BJ (cell line): ENCODE results near the gene ST7. TPM values are rescaled to one million over a fixed set of nuclear protein-coding genes. Genes with fewer than 3 reads are reported as not detected.

Source experiments
- CTCF ChIA-PET: fragments of 350-600 bp; formaldehyde crosslinking; extraction: SDS; loops from one replicate; lab custom pipeline; 2021; ENCODE audit warnings: antibody characterized with exemption, inconsistent platforms; lab: Yijun Ruan, JAX
- POLR2A ChIA-PET: fragments of 300-600 bp; sonication (Branson Sonifier 250); formaldehyde crosslinking; extraction: SDS; loops from one replicate; lab custom pipeline; 2021; ENCODE audit warnings: antibody characterized with exemption; lab: Charles Lee
- DNase-seq: peaks from one replicate; pipeline ENCODE4 v3.0.0-alpha.2; 2011; ENCODE audit warnings: low read depth
- H3K27me3 ChIP-seq: 2 replicates; pipeline ENCODE4 v1.6.0; 2011; ENCODE audit warnings: low read length; ENCODE audit not compliant: control insufficient read depth, insufficient read depth
- H3K36me3 ChIP-seq: 2 replicates; pipeline ENCODE4 v1.5.1; 2011; ENCODE audit warnings: low read length; ENCODE audit not compliant: control insufficient read depth, insufficient read depth
- H3K4me3 ChIP-seq: 2 replicates; pipeline ENCODE4 v1.5.1; 2011; ENCODE audit warnings: low read depth, mild to moderate bottlenecking, control low read depth, low read length
- polyA minus RNA-seq: library from RNA; depleted of rRNA, polyadenylated mRNA; stranded (reverse); fragments of >200 nt; gene quantifications from 2 replicates; pipeline ENCODE4 v1.2.3, GENCODE V29; 2011; rRNA and poly(A)+ RNA removed
- polyA plus RNA-seq: library from polyadenylated mRNA; depleted of rRNA; stranded (reverse); fragments of >200 nt; gene quantifications from 2 replicates; pipeline ENCODE4 v1.2.3, GENCODE V29; 2011; rRNA removed
- TF ChIP-seq, protein P1 (sequence below): IDR thresholded peaks from 2 replicates; pipeline ENCODE4 v1.5.1; 2011; ENCODE audit warnings: low read depth, mild to moderate bottlenecking, control low read depth, inconsistent platforms, low read length, moderate library complexity; ENCODE audit not compliant: insufficient read depth

ST7 gene
- polyA plus RNA-seq = 16.0 and 23.2 TPM in 2 replicates
- polyA minus RNA-seq = 13.8 and 20.3 TPM in 2 replicates

- ChIA-PET CTCF (interaction anchor here (0.5 to 2.4 kb wide), 5 partner anchors 23 to 174 kb away, joined by 3 to 6 read pairs (median 4); no protein-coding TSS in a partner anchor), POLR2A (interaction anchor here (0.6 kb wide), 2 partner anchors 61 to 404 kb away, joined by 3 to 7 read pairs; no protein-coding TSS in a partner anchor)
- Histone ChIP-seq H3K4me3 (peak within 1 kb of the TSS; percentile 80), H3K36me3 (no peaks in the 10 kb centered on the region), H3K27me3 (no peaks in the 10 kb centered on the region)
- peak; percentile 14 for DNase-seq
- TF ChIP-seq, protein P1, sequence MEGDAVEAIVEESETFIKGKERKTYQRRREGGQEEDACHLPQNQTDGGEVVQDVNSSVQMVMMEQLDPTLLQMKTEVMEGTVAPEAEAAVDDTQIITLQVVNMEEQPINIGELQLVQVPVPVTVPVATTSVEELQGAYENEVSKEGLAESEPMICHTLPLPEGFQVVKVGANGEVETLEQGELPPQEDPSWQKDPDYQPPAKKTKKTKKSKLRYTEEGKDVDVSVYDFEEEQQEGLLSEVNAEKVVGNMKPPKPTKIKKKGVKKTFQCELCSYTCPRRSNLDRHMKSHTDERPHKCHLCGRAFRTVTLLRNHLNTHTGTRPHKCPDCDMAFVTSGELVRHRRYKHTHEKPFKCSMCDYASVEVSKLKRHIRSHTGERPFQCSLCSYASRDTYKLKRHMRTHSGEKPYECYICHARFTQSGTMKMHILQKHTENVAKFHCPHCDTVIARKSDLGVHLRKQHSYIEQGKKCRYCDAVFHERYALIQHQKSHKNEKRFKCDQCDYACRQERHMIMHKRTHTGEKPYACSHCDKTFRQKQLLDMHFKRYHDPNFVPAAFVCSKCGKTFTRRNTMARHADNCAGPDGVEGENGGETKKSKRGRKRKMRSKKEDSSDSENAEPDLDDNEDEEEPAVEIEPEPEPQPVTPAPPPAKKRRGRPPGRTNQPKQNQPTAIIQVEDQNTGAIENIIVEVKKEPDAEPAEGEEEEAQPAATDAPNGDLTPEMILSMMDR = no peak
Observed at GRCh38 chr7:116953372-116953905, at the start of gene ST7. TSS of gene ST7 (plus strand) at chr7:116953501. CDS start at chr7:116953541, 40 bp downstream.

DNA sequence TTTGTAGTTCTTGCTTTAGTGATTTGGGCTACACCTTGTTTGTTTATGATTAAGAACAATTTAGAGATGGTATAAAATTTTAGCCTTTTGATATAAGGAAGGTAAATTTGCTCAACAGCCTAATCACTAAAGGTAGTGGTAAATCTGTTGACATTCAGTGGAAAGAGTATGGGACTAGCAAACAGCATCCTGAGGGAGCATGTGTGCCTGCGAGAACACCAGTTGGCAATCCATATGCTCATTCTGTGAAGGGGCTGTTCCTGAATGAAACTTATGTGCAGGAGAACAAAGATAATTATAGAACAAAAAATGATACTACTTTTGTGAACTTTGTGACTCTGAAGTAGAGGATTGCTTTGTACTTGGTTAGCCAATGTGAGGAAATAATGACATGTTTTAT is 46.9 kb upstream of the ST7 start:
- DNase-seq = no peak
- Histone ChIP-seq H3K36me3 (peaks cover 3% of the 10 kb centered on the region; the same call in 1 of the 2 replicates), H3K27me3 (no peaks in the 10 kb centered on the region), H3K4me3 (no peak overlapping the region)
- TF ChIP-seq, protein P1 = no peak
- ChIA-PET POLR2A (no interaction called here), CTCF (no interaction called here)

- POLR2A ChIA-PET = no interaction called here
- H3K36me3 ChIP-seq = peaks cover 7% of the 10 kb centered on the region
Observed at GRCh38 chr7:116910383-116910782, 42.9 kb upstream of the ST7 start.

GRCh38 chr7:116911801-116912200 is 41.5 kb upstream of the ST7 start:
- DNase-seq = peak; percentile 26
- TF ChIP-seq, protein P1 = no peak
- CTCF ChIA-PET = interaction anchor here (1.5 to 1.6 kb wide), 2 partner anchors 15 to 17 kb away, joined by 4 read pairs; no protein-coding TSS in a partner anchor
- POLR2A ChIA-PET = no interaction called here
- H3K36me3 ChIP-seq = peaks cover 7% of the 10 kb centered on the region
- no peak overlapping the region for H3K4me3 ChIP-seq
- H3K27me3 ChIP-seq = no peaks in the 10 kb centered on the region

More at GRCh38 chr7:116910383-116910782, 42.9 kb upstream of the ST7 start:
- CTCF ChIA-PET = interaction anchor here (1.6 kb wide), 1 partner anchor 18 kb away, joined by 4 read pairs; no protein-coding TSS in a partner anchor
- no peak for DNase-seq
- no peaks in the 10 kb centered on the region for H3K27me3 ChIP-seq
- no peak overlapping the region for H3K4me3 ChIP-seq
- TF ChIP-seq, protein P1 = no peak

DNA sequence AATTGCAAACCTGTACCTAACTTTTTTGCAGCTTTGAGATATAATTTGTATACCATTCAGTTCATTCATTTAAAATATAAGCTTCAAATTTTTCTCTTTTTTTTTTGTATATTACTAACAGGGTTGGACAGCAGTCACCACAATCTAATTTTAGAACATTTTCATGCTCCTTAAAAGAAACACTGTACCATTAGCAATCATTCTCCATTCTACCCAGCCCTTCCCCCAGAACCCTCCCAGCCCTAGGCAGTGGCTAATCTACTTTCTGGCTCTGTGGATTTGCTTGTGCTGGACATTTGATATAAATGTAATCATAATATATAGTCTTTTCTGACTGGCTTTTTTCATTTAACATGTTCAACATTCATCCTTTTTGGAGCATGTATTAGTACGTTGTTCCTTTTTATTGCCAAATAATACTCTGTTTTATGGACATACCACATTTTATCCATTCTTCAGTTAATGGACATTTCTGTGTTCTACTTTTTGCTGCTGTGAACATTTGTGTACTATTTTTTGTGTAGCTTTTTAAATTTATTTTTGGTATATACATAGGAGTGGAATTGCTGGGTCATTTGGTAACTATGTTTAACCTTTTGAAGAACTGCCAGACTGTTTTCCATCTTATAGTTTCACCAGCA is 40.9 kb upstream of the ST7 start:
- TF ChIP-seq, protein P1 = no peak
- DNase-seq = no peak
- Histone ChIP-seq H3K4me3 (no peak overlapping the region), H3K36me3 (peaks cover 7% of the 10 kb centered on the region), H3K27me3 (no peaks in the 10 kb centered on the region)
- CTCF ChIA-PET = interaction anchor here (0.6 to 1.6 kb wide), 4 partner anchors 14 to 546 kb away, joined by 3 to 4 read pairs (median 4); no protein-coding TSS in a partner anchor
- POLR2A ChIA-PET = no interaction called here
